Sigmoid colon (tissue), 4 donors: ENCODE results near the gene IL1A.

Source experiments
- POLR2A ChIP-seq, 2 donors: fragments of 450-650 bp; IDR thresholded peaks; one replicate each; pipeline ENCODE4 v1.6.1; 2016; ENCODE audit warnings: antibody characterized with exemption in 2 of 2, mild to moderate bottlenecking in 2 of 2, moderate library complexity in 2 of 2
- POLR2AphosphoS5 ChIP-seq, 4 donors: sonication (generic); formaldehyde crosslinking; IDR thresholded peaks; one replicate each; pipeline ENCODE4 v1.6.1; 2017; ENCODE audit warnings: antibody characterized with exemption in 4 of 4
- TF ChIP-seq, protein P1 (sequence below), 4 experiments: fragments of 450-650 bp in 3 of 4; fragments of 200-600 bp in 1 of 4; IDR thresholded peaks; one replicate each; pipeline ENCODE4 v1.5.1; 2016 to 2019; ENCODE audit warnings: antibody characterized with exemption in 4 of 4, mild to moderate bottlenecking in 3 of 4, moderate library complexity in 2 of 4

GRCh38 chr2:112812318-112813267 is 28.3 kb upstream of the IL1A start:
- TF ChIP-seq, protein P1, sequence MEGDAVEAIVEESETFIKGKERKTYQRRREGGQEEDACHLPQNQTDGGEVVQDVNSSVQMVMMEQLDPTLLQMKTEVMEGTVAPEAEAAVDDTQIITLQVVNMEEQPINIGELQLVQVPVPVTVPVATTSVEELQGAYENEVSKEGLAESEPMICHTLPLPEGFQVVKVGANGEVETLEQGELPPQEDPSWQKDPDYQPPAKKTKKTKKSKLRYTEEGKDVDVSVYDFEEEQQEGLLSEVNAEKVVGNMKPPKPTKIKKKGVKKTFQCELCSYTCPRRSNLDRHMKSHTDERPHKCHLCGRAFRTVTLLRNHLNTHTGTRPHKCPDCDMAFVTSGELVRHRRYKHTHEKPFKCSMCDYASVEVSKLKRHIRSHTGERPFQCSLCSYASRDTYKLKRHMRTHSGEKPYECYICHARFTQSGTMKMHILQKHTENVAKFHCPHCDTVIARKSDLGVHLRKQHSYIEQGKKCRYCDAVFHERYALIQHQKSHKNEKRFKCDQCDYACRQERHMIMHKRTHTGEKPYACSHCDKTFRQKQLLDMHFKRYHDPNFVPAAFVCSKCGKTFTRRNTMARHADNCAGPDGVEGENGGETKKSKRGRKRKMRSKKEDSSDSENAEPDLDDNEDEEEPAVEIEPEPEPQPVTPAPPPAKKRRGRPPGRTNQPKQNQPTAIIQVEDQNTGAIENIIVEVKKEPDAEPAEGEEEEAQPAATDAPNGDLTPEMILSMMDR (IDR thresholded peaks at IDR 0.05), result no peak
- TF ChIP-seq POLR2AphosphoS5 (IDR thresholded peaks at IDR 0.05) (no peak), POLR2A (IDR thresholded peaks at IDR 0.05) (no peak)
